Fibroblast of villous mesenchyme (primary cell): Measurements from ENCODE around the gene ACOT4. TPM values are rescaled to one million over a fixed set of nuclear protein-coding genes. Genes with fewer than 3 reads are reported as not detected.

Source experiments
- DNase-seq: peaks from one replicate; pipeline ENCODE4 v3.0.0-alpha.2; 2010; ENCODE audit warnings: low read depth
- H3K4me3 ChIP-seq: 2 replicates; pipeline ENCODE4 v1.5.1; 2011; ENCODE audit warnings: low read depth, mild to moderate bottlenecking, low read length
- total RNA-seq: library from RNA; depleted of rRNA; stranded (reverse); fragments of >200 nt; gene quantifications from 2 replicates; pipeline ENCODE4 v1.2.3, GENCODE V29; 2012
- TF ChIP-seq, protein P1 (sequence below): IDR thresholded peaks from 2 replicates; pipeline ENCODE4 v1.5.1; 2012; ENCODE audit warnings: low read depth, mild to moderate bottlenecking, low read length; ENCODE audit not compliant: insufficient read depth

ACOT4 gene
- total RNA-seq, 1 donor = 1.7 TPM

DNA sequence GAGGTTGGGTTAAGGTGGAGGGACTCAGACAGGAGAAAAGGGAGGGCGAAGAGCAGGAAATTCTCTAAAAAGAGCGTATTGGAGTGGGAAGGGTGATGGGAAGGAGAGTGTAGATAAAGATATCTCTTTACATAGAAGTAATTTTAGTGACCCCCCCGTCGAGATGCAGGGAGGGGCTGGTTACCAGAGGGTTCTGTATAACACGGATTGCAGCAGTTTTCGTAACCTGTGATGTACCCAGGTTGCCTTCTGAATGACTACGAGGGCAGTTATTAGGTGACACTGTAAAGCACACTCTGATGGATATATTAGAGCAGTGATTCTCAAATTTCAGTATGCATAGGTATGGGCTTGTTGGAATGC lies 53.6 kb downstream of the ACOT4 start:
- H3K4me3 ChIP-seq = peak overlapping the region; percentile 87
- TF ChIP-seq, protein P1, sequence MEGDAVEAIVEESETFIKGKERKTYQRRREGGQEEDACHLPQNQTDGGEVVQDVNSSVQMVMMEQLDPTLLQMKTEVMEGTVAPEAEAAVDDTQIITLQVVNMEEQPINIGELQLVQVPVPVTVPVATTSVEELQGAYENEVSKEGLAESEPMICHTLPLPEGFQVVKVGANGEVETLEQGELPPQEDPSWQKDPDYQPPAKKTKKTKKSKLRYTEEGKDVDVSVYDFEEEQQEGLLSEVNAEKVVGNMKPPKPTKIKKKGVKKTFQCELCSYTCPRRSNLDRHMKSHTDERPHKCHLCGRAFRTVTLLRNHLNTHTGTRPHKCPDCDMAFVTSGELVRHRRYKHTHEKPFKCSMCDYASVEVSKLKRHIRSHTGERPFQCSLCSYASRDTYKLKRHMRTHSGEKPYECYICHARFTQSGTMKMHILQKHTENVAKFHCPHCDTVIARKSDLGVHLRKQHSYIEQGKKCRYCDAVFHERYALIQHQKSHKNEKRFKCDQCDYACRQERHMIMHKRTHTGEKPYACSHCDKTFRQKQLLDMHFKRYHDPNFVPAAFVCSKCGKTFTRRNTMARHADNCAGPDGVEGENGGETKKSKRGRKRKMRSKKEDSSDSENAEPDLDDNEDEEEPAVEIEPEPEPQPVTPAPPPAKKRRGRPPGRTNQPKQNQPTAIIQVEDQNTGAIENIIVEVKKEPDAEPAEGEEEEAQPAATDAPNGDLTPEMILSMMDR = no peak
- no peak for DNase-seq

Other genes with a start within 250 kb of the ACOT4 start
- 35.1 and 35.4 TPM in 2 replicates for gene NUMB, start 133.3 kb upstream of the ACOT4 start, total RNA-seq
- gene RIOX1, start 100.9 kb upstream of the ACOT4 start, total RNA-seq = 19.9 and 20.0 TPM in 2 replicates
- gene ACOT1, start 54.7 kb upstream of the ACOT4 start, total RNA-seq = under 0.01 and 13.2 TPM in 2 replicates
- gene HEATR4, start 32.9 kb upstream of the ACOT4 start, total RNA-seq = under 0.01 TPM in 1 of 2 replicates, not detected in the other
- 26.8 and 48.0 TPM in 2 replicates for gene ACOT2, start 22.7 kb upstream of the ACOT4 start, total RNA-seq
- under 0.01 TPM in 1 of 2 replicates, not detected in the other for gene ACOT6, start 20.6 kb downstream of the ACOT4 start, total RNA-seq
- gene DNAL1, start 53.1 kb downstream of the ACOT4 start, total RNA-seq = 9.0 and 9.9 TPM in 2 replicates
- 29.6 and 31.1 TPM in 2 replicates for gene PNMA1, start 122.5 kb downstream of the ACOT4 start, total RNA-seq